IMR-90 (cell line): ENCODE results near the gene LHPP. TPM values are rescaled to one million over a fixed set of nuclear protein-coding genes. Genes with fewer than 3 reads are reported as not detected.

ENCODE experiments used
- ATAC-seq: fragments of 200-7000 bp; cut with Tn5 transposase; 2 replicates; pipeline ENCODE4 v1.9.1; 2020; ENCODE audit warnings: low read depth, mild to moderate bottlenecking, moderate library complexity
- BruUV-seq: library from RNA; stranded (reverse); fragments of 400-500 nt; replicated peaks from 2 replicates; lab custom pipeline; 2021; lab: Mats Ljungman, UMichigan
- CTCF ChIA-PET: fragments of 300-600 bp; formaldehyde crosslinking; extraction: SDS; loops from one replicate; lab custom pipeline; 2021; ENCODE audit warnings: antibody characterized with exemption; lab: Yijun Ruan, JAX
- POLR2A ChIA-PET: fragments of 300-600 bp; sonication (Branson Sonifier 250); formaldehyde crosslinking; loops from one replicate; lab custom pipeline; 2022; ENCODE audit warnings: antibody characterized with exemption; ENCODE audit not compliant: unreplicated experiment; lab: Charles Lee
- DNase-seq: peaks from one replicate; pipeline ENCODE4 v3.0.0; 2013
- H2AFZ ChIP-seq: replicated peaks from 2 replicates; pipeline ENCODE3; 2013; ENCODE audit warnings: low read length, mild to moderate bottlenecking; ENCODE audit not compliant: poor library complexity
- H2AK5ac ChIP-seq: 2 replicates; pipeline ENCODE4 v1.6.1; 2013; ENCODE audit warnings: low read depth, low read length, inconsistent platforms
- H2AK9ac ChIP-seq: replicated peaks from 2 replicates; pipeline ENCODE3; 2013; ENCODE audit warnings: mild to moderate bottlenecking, low read depth, low read length, moderate library complexity; ENCODE audit not compliant: poor library complexity
- H2BK120ac ChIP-seq: 2 replicates; pipeline ENCODE4 v1.6.1; 2013; ENCODE audit warnings: low read depth, low read length, inconsistent platforms
- H2BK15ac ChIP-seq: 3 replicates; pipeline ENCODE4 v1.6.1; 2013; ENCODE audit warnings: low read depth, low read length, inconsistent platforms
- H2BK20ac ChIP-seq: 2 replicates; pipeline ENCODE4 v1.6.1; 2013; ENCODE audit warnings: low read depth, mild to moderate bottlenecking, inconsistent platforms, low read length, moderate library complexity
- H2BK5ac ChIP-seq: 2 replicates; pipeline ENCODE4 v1.6.1; 2013; ENCODE audit warnings: mild to moderate bottlenecking, low read depth, low read length, inconsistent platforms; ENCODE audit not compliant: poor library complexity, severe bottlenecking
- H3K14ac ChIP-seq: replicated peaks from 2 replicates; pipeline ENCODE4 v1.6.1; 2013; ENCODE audit warnings: low read depth, low read length, inconsistent platforms
- H3K18ac ChIP-seq: 2 replicates; pipeline ENCODE4 v1.6.1; 2013; ENCODE audit warnings: low read depth, low read length, control low read depth
- H3K23ac ChIP-seq: 2 replicates; pipeline ENCODE4 v1.6.1; 2013; ENCODE audit warnings: low read depth, low read length, inconsistent platforms
- H3K27ac ChIP-seq: 2 replicates; pipeline ENCODE4 v1.5.1; 2013; ENCODE audit warnings: mild to moderate bottlenecking, control low read depth, low read length; ENCODE audit not compliant: insufficient read depth
- H3K27me3 ChIP-seq: 2 replicates; pipeline ENCODE4 v1.6.1; 2013; ENCODE audit warnings: low read length; ENCODE audit not compliant: control insufficient read depth, insufficient read depth
- H3K36me3 ChIP-seq: 2 replicates; pipeline ENCODE4 v1.6.1; 2013; ENCODE audit warnings: low read length, mixed read lengths; ENCODE audit not compliant: control insufficient read depth, insufficient read depth
- H3K4ac ChIP-seq: 2 replicates; pipeline ENCODE4 v1.6.1; 2013; ENCODE audit warnings: low read depth, low read length, inconsistent platforms
- H3K4me1 ChIP-seq: 2 replicates; pipeline ENCODE4 v1.6.1; 2013; ENCODE audit warnings: low read length, mixed read lengths; ENCODE audit not compliant: control insufficient read depth, insufficient read depth
- H3K4me2 ChIP-seq: 2 replicates; pipeline ENCODE4 v1.6.1; 2013; ENCODE audit warnings: low read depth, mild to moderate bottlenecking, control low read depth, low read length, moderate library complexity
- H3K4me3 ChIP-seq: 2 replicates; pipeline ENCODE4 v1.5.1; 2013; ENCODE audit warnings: low read depth, mild to moderate bottlenecking, control low read depth, low read length, moderate library complexity; ENCODE audit not compliant: insufficient read depth
- H3K56ac ChIP-seq: 2 replicates; pipeline ENCODE4 v1.6.1; 2013; ENCODE audit warnings: low read length, inconsistent platforms; ENCODE audit not compliant: insufficient read depth; ENCODE audit errors: extremely low read depth
- H3K79me1 ChIP-seq, 2 experiments: 2 replicates each; pipeline ENCODE4 v1.6.1; 2013; ENCODE audit warnings: low read length in 2 of 2, inconsistent platforms in 1 of 2, low read depth in 1 of 2
- H3K9ac ChIP-seq: 2 replicates; pipeline ENCODE4 v1.6.1; 2013; ENCODE audit warnings: low read depth, low read length, control low read depth
- H3K9me1 ChIP-seq: 2 replicates; pipeline ENCODE4 v1.6.1; 2013; ENCODE audit warnings: low read length, inconsistent platforms; ENCODE audit not compliant: insufficient read depth
- H3K9me3 ChIP-seq: 2 replicates; pipeline ENCODE4 v1.6.1; 2013; ENCODE audit warnings: low read length; ENCODE audit not compliant: control insufficient read depth, insufficient read depth
- H4K20me1 ChIP-seq: 2 replicates; pipeline ENCODE4 v1.6.1; 2013; ENCODE audit warnings: low read length, inconsistent platforms; ENCODE audit not compliant: insufficient read depth
- H4K5ac ChIP-seq: 2 replicates; pipeline ENCODE4 v1.6.1; 2013; ENCODE audit warnings: mild to moderate bottlenecking, low read depth, low read length, control low read depth
- H4K8ac ChIP-seq, 2 experiments: 2 replicates each; pipeline ENCODE4 v1.6.1; 2013; ENCODE audit warnings: low read depth in 2 of 2, low read length in 2 of 2, control low read depth in 1 of 2, inconsistent platforms in 1 of 2
- H4K91ac ChIP-seq: 2 replicates; pipeline ENCODE4 v1.6.1; 2013; ENCODE audit warnings: low read depth, low read length, inconsistent platforms; ENCODE audit not compliant: insufficient read depth
- CHD1 ChIP-seq: IDR thresholded peaks from 2 replicates; pipeline ENCODE4 v1.6.1; 2012; ENCODE audit warnings: low read depth, low read length, improper control_type of control experiment
- CTCF ChIP-seq: conservative IDR thresholded peaks from 2 replicates; pipeline ENCODE4 v1.5.1; 2012; ENCODE audit warnings: mild to moderate bottlenecking, low read depth, low read length, improper control_type of control experiment
- WGBS, 2 experiments: methylation state at CpG; one replicate each; pipeline versions ENCODE4 v1.1.5 to v1.1.7; 2013; ENCODE audit warnings: missing lambda C conversion rate in 2 of 2; ENCODE audit not compliant: insufficient read length in 1 of 2; ENCODE audit errors: extremely low coverage in 2 of 2; 5-methylcytosine and 5-hydroxymethylcytosine counted together
- dilution Hi-C: fragments of 300-500 bp; cut with HindIII; formaldehyde crosslinking; loops from one replicate; pipeline ENCODE4 v1.14.3; 2018; ENCODE audit warnings: low sequenced_read_pairs; ENCODE audit not compliant: unreplicated experiment
- in situ Hi-C: fragments of 300-500 bp; cut with MboI; formaldehyde crosslinking; loops from 3 replicates; pipeline ENCODE4 v1.14.3; 2019; ENCODE audit warnings: low sequenced_read_pairs, inconsistent platforms, mixed read lengths
- intact Hi-C: fragments of 100-400 bp; cut with micrococcal nuclease; formaldehyde crosslinking; loops from 2 replicates; pipeline ENCODE4 v1.10.0; 2022
- polyA plus RNA-seq, 3 experiments: library from polyadenylated mRNA; depleted of rRNA; stranded (reverse); fragments of >200 nt; gene quantifications; 2 replicates each; pipeline ENCODE4 v1.2.3, GENCODE V29; 2012; ENCODE audit warnings: low replicate concordance in 1 of 3
- total RNA-seq: library from RNA; depleted of rRNA; stranded (reverse); fragments of >200 nt; gene quantifications from 2 replicates; pipeline ENCODE4 v1.2.3, GENCODE V29; 2012

LHPP gene
- total and polyA plus RNA-seq, 2 of the 4 experiments (the other 2 are of a cell fraction) = 2.7 to 8.3 TPM

- Histone ChIP-seq H3K4me1 (peaks cover 9% of the 10 kb centered on the region; the same call in 1 of the 2 replicates), H3K18ac (no peak overlapping the region), H4K20me1 (no peaks in the 10 kb centered on the region), H3K23ac (no peak overlapping the region), H2BK20ac (no peak overlapping the region), H3K4me2 (no peak overlapping the region), H3K9me1 (no peaks in the 10 kb centered on the region), H3K36me3 (no peaks in the 10 kb centered on the region), H2AFZ (no peak overlapping the region), H2AK9ac (no peak overlapping the region), H3K4me3 (no peak overlapping the region), H3K14ac (no peak overlapping the region), H3K4ac (no peak overlapping the region), H3K9me3 (no peaks in the 10 kb centered on the region), H2BK5ac (no peak overlapping the region), H3K9ac (no peak overlapping the region), H2BK120ac (no peak overlapping the region), H3K56ac (no peak overlapping the region), H3K27me3 (no peaks in the 10 kb centered on the region), H4K5ac (no peak overlapping the region), H4K91ac (no peak overlapping the region), H2AK5ac (no peak overlapping the region), H2BK15ac (no peak overlapping the region), H3K79me1 (no peaks in the 10 kb centered on the region), H3K27ac (no peak overlapping the region), H4K8ac (no peak overlapping the region)
- dilution Hi-C loops = no loop called here
- in situ Hi-C loops = loop anchor here (25.0 kb wide), 1 partner anchor 461 kb away; no protein-coding TSS in a partner anchor
- no peak for TF ChIP-seq CHD1
- no peak for TF ChIP-seq CTCF
- intact Hi-C loops = no loop called here
- POLR2A ChIA-PET = interaction anchor here (0.6 kb wide), 1 partner anchor 1340 kb away, joined by 3 read pairs; no protein-coding TSS in a partner anchor
- CTCF ChIA-PET = interaction anchor here (0.5 kb wide), 1 partner anchor 509 kb away, joined by 5 read pairs; no protein-coding TSS in a partner anchor
- ATAC-seq (no peak), DNase-seq (no peak)
- no CpG with 5 or more reads among the region's 20 CpGs for WGBS, 2 experiments
- BruUV-seq = no TSS peak
Measured at GRCh38 chr10:124525751-124526600, 64.4 kb downstream of the LHPP start.
